Caco-2 (cell line): ENCODE results near the gene CEP126. TPM values are rescaled to one million over a fixed set of nuclear protein-coding genes. Genes with fewer than 3 reads are reported as not detected.

ENCODE experiments used
- BruUV-seq: library from RNA; stranded (reverse); fragments of 400-500 nt; replicated peaks from 2 replicates; lab custom pipeline; 2021; lab: Mats Ljungman, UMichigan
- CTCF ChIA-PET: fragments of 300-600 bp; sonication (Branson Sonifier 250); formaldehyde crosslinking; loops from one replicate; lab custom pipeline; 2022; ENCODE audit warnings: antibody characterized with exemption; lab: Charles Lee
- POLR2A ChIA-PET: fragments of 300-600 bp; sonication (Branson Sonifier 250); formaldehyde crosslinking; loops from one replicate; lab custom pipeline; 2022; ENCODE audit warnings: antibody characterized with exemption; lab: Charles Lee
- DNase-seq, 2 experiments: peaks; one replicate each; pipeline versions ENCODE4 v3.0.0 to v3.0.0-alpha.2; 2020 to 2022
- H3K27me3 ChIP-seq: replicated peaks from 2 replicates; pipeline ENCODE4 v1.6.0; 2011; ENCODE audit warnings: low read length; ENCODE audit not compliant: control insufficient read depth, insufficient read depth
- H3K36me3 ChIP-seq: 2 replicates; pipeline ENCODE4 v1.5.1; 2011; ENCODE audit warnings: low read length; ENCODE audit not compliant: control insufficient read depth, insufficient read depth
- H3K4me1 ChIP-seq: fragments of 250-450 bp; sonication (Bioruptor Pico); 2 replicates; pipeline ENCODE4 v1.5.1; 2020; ENCODE audit warnings: mild to moderate bottlenecking
- H3K4me3 ChIP-seq: 2 replicates; pipeline ENCODE4 v1.5.1; 2011; ENCODE audit warnings: low read depth, mild to moderate bottlenecking, control low read depth, low read length
- H3K9me3 ChIP-seq: fragments of 250-450 bp; sonication (Bioruptor Pico); 2 replicates; pipeline ENCODE4 v1.5.1; 2020; ENCODE audit warnings: mild to moderate bottlenecking, moderate library complexity
- H3K27ac Mint-ChIP-seq: one replicate; pipeline ENCODE4 v1.8.0; 2022; ENCODE audit warnings: mixed read lengths; ENCODE audit not compliant: unreplicated experiment
- H3K27me3 Mint-ChIP-seq: one replicate; pipeline ENCODE4 v1.8.0; 2022; ENCODE audit warnings: mixed read lengths; ENCODE audit not compliant: insufficient read depth, unreplicated experiment
- H3K36me3 Mint-ChIP-seq: one replicate; pipeline ENCODE4 v1.8.0; 2022; ENCODE audit warnings: mild to moderate bottlenecking, mixed read lengths; ENCODE audit not compliant: insufficient read depth, unreplicated experiment
- H3K4me1 Mint-ChIP-seq: one replicate; pipeline ENCODE4 v1.8.0; 2022; ENCODE audit warnings: low read depth, mixed read lengths; ENCODE audit not compliant: unreplicated experiment
- H3K4me3 Mint-ChIP-seq: one replicate; pipeline ENCODE4 v1.8.0; 2022; ENCODE audit warnings: mild to moderate bottlenecking, moderate library complexity, mixed read lengths; ENCODE audit not compliant: unreplicated experiment
- H3K9me3 Mint-ChIP-seq: one replicate; pipeline ENCODE4 v1.8.0; 2022; ENCODE audit warnings: mixed read lengths; ENCODE audit not compliant: unreplicated experiment
- CTCF ChIP-seq, 2 experiments: fragments of 200-600 bp in 1 of 2; IDR thresholded peaks; 1 replicate in 1 of 2; 2 replicates in 1 of 2; pipeline versions ENCODE4 v1.5.1 to v1.8.0; 2011 to 2022; ENCODE audit warnings: antibody characterized with exemption in 1 of 2, control low read depth in 1 of 2, inconsistent platforms in 1 of 2, low read depth in 1 of 2, low read length in 1 of 2, mild to moderate bottlenecking in 1 of 2, moderate library complexity in 1 of 2; ENCODE audit not compliant: insufficient read depth in 1 of 2, severe bottlenecking in 1 of 2, unreplicated experiment in 1 of 2
- intact Hi-C: fragments of 100-400 bp; cut with micrococcal nuclease; formaldehyde crosslinking; loops from one replicate; pipeline ENCODE4 v1.10.0; 2022; ENCODE audit not compliant: unreplicated experiment
- total RNA-seq: library from RNA; stranded (reverse); gene quantifications from 2 replicates; pipeline ENCODE4 v1.2.3, GENCODE V29; 2022

The CEP126 gene
- total RNA-seq, 1 experiment from 2014 or later: 4.3 TPM

GRCh38 chr11:102010776-102011494 is 96.1 kb downstream of the CEP126 start:
- H3K36me3 ChIP-seq: no peaks in the 10 kb centered on the region
- ChIA-PET CTCF (interaction anchor here (0.7 to 1.2 kb wide), 6 partner anchors 15 to 571 kb away, joined by 3 to 6 read pairs (median 4); partner anchors contain the start of gene CEP126), POLR2A (interaction anchor here (0.6 to 0.7 kb wide), 2 partner anchors 46 to 100 kb away, joined by 3 to 4 read pairs; partner anchors contain the start of gene YAP1)
- Mint-ChIP-seq H3K9me3 (peaks cover 7% of the 10 kb centered on the region), H3K27ac (peak overlapping the region; percentile 95), H3K36me3 (no peaks in the 10 kb centered on the region), H3K4me3 (peak overlapping the region; percentile 68), H3K27me3 (no peaks in the 10 kb centered on the region), H3K4me1 (peaks cover 51% of the 10 kb centered on the region)
- H3K4me3 ChIP-seq: no peak overlapping the region
- BruUV-seq: TSS peak; percentile 65
- no peaks in the 10 kb centered on the region for H3K27me3 ChIP-seq
- TF ChIP-seq CTCF (IDR thresholded peaks at IDR 0.05; ENCODE audit: insufficient read depth in 1 of 2, low read depth in 1 of 2, low read length in 1 of 2, severe bottlenecking in 1 of 2, unreplicated experiment in 1 of 2): no peak
- peak; percentile 94 to 97 for DNase-seq
- no peaks in the 10 kb centered on the region for H3K9me3 ChIP-seq
- intact Hi-C loops: loop anchor here (1.0 kb wide), 8 partner anchors 36 to 257 kb away; partner anchors contain the start of genes CEP126, CFAP300 and YAP1
- H3K4me1 ChIP-seq: peaks cover 57% of the 10 kb centered on the region

GRCh38 chr11:102012946-102013345 is 98.1 kb downstream of the CEP126 start:
- Histone ChIP-seq H3K36me3 (no peaks in the 10 kb centered on the region), H3K4me1 (peaks cover 42% of the 10 kb centered on the region), H3K9me3 (no peaks in the 10 kb centered on the region), H3K27me3 (no peaks in the 10 kb centered on the region), H3K4me3 (no peak overlapping the region)
- H3K4me1 Mint-ChIP-seq: peaks cover 41% of the 10 kb centered on the region
- POLR2A ChIA-PET: no interaction called here
- H3K27ac Mint-ChIP-seq: peak overlapping the region; percentile 79
- DNase-seq: peak in 1 of 2 experiments; percentile 53
- H3K36me3 Mint-ChIP-seq: no peaks in the 10 kb centered on the region
- no peak overlapping the region for H3K4me3 Mint-ChIP-seq
- BruUV-seq: no TSS peak
- CTCF ChIA-PET: interaction anchor here (0.8 kb wide), 1 partner anchor 256 kb away, joined by 4 read pairs; no protein-coding TSS in a partner anchor
- intact Hi-C loops: no loop called here
- H3K27me3 Mint-ChIP-seq: no peaks in the 10 kb centered on the region
- peaks cover 7% of the 10 kb centered on the region for H3K9me3 Mint-ChIP-seq
- TF ChIP-seq CTCF (IDR thresholded peaks at IDR 0.05; ENCODE audit: insufficient read depth in 1 of 2, low read depth in 1 of 2, low read length in 1 of 2, severe bottlenecking in 1 of 2, unreplicated experiment in 1 of 2): no peak

- Histone ChIP-seq H3K9me3 (no peaks in the 10 kb centered on the region), H3K4me3 (no peak overlapping the region), H3K36me3 (no peaks in the 10 kb centered on the region), H3K4me1 (peaks cover 33% of the 10 kb centered on the region), H3K27me3 (no peaks in the 10 kb centered on the region)
- CTCF ChIA-PET: no interaction called here
- intact Hi-C loops: no loop called here
- H3K9me3 Mint-ChIP-seq: peaks cover 7% of the 10 kb centered on the region
- TF ChIP-seq CTCF (IDR thresholded peaks at IDR 0.05; ENCODE audit: insufficient read depth in 1 of 2, low read depth in 1 of 2, low read length in 1 of 2, severe bottlenecking in 1 of 2, unreplicated experiment in 1 of 2): no peak
- DNase-seq: peak in 1 of 2 experiments; percentile 58
- no peak overlapping the region for H3K4me3 Mint-ChIP-seq
- H3K36me3 Mint-ChIP-seq: no peaks in the 10 kb centered on the region
- BruUV-seq: no TSS peak
- no peaks in the 10 kb centered on the region for H3K27me3 Mint-ChIP-seq
- H3K4me1 Mint-ChIP-seq: peaks cover 38% of the 10 kb centered on the region
- POLR2A ChIA-PET: no interaction called here
- peak overlapping the region; percentile 25 for H3K27ac Mint-ChIP-seq
Observed at GRCh38 chr11:102014756-102015155, 99.9 kb downstream of the CEP126 start.
